ENCODE results near the gene ENO3.

The ENO3 gene

GRCh38 chr17:4950075-4950745, 709 bp upstream of the ENO3 start:
- Histone ChIP-seq H3K9me2 (replicated peaks; ENCODE audit: control insufficient read depth, low read length) (no peaks in the 10 kb centered on the region), H3K79me2 (ENCODE audit: control insufficient read depth, low read length) (peaks cover 42% of the 10 kb centered on the region), H3K4me3 (ENCODE audit: low read length) (peak overlapping the region; percentile 93), H3K27ac (ENCODE audit: low read depth, low read length) (peak overlapping the region; percentile 99), H4K20me1 (ENCODE audit: control insufficient read depth, insufficient read depth, low read depth, low read length) (peaks cover 12% of the 10 kb centered on the region; the same call in 1 of the 2 replicates), H3K36me3 (ENCODE audit: control insufficient read depth, low read length) (peaks cover 33% of the 10 kb centered on the region), H3K4me2 (ENCODE audit: low read length) (peak overlapping the region; percentile 94), H3F3A (ENCODE audit: control insufficient read depth, insufficient read depth) (peaks cover 30% of the 10 kb centered on the region), H3K9me3 (ENCODE audit: control insufficient read depth, insufficient read depth, low read length) (no peaks in the 10 kb centered on the region), H3K27me3 (ENCODE audit: control insufficient read depth, low read length) (no peaks in the 10 kb centered on the region), H3K4me1 (ENCODE audit: control insufficient read depth, low read length) (peaks cover 39% of the 10 kb centered on the region)
- TF ChIP-seq CTCF (IDR thresholded peaks at IDR 0.05; ENCODE audit: low read depth, low read length, poor library complexity, severe bottlenecking) (no peak), EZH2phosphoT487 (IDR thresholded peaks at IDR 0.05; ENCODE audit: borderline replicate concordance, low read length) (no peak)

GRCh38 chr17:4951486-4951885, 567 bp downstream of the ENO3 start:
- Histone ChIP-seq H3K36me3 (ENCODE audit: control insufficient read depth, low read length) (peaks cover 20% of the 10 kb centered on the region), H4K20me1 (ENCODE audit: control insufficient read depth, insufficient read depth, low read depth, low read length) (peaks cover 4% of the 10 kb centered on the region; the same call in 1 of the 2 replicates), H3K4me2 (ENCODE audit: low read length) (peak overlapping the region; percentile 94), H3K9me3 (ENCODE audit: control insufficient read depth, insufficient read depth, low read length) (no peaks in the 10 kb centered on the region), H3K9me2 (replicated peaks; ENCODE audit: control insufficient read depth, low read length) (no peaks in the 10 kb centered on the region), H3K27me3 (ENCODE audit: control insufficient read depth, low read length) (no peaks in the 10 kb centered on the region), H3K4me1 (ENCODE audit: control insufficient read depth, low read length) (peaks cover 26% of the 10 kb centered on the region), H3K79me2 (ENCODE audit: control insufficient read depth, low read length) (peaks cover 30% of the 10 kb centered on the region), H3K27ac (ENCODE audit: low read depth, low read length) (no peak overlapping the region), H3F3A (ENCODE audit: control insufficient read depth, insufficient read depth) (peaks cover 18% of the 10 kb centered on the region), H3K4me3 (ENCODE audit: low read length) (peak overlapping the region; percentile 93)
- TF ChIP-seq EZH2phosphoT487 (IDR thresholded peaks at IDR 0.05; ENCODE audit: borderline replicate concordance, low read length): no peak
- no peak for TF ChIP-seq CTCF (IDR thresholded peaks at IDR 0.05; ENCODE audit: low read depth, low read length, poor library complexity, severe bottlenecking)

GRCh38 chr17:4953451-4953961, 2.6 kb downstream of the ENO3 start:
- Histone ChIP-seq H3F3A (ENCODE audit: control insufficient read depth, insufficient read depth) (peaks cover 12% of the 10 kb centered on the region), H3K36me3 (ENCODE audit: control insufficient read depth, low read length) (peaks cover 2% of the 10 kb centered on the region), H3K4me2 (ENCODE audit: low read length) (no peak overlapping the region), H3K27ac (ENCODE audit: low read depth, low read length) (no peak overlapping the region), H3K27me3 (ENCODE audit: control insufficient read depth, low read length) (no peaks in the 10 kb centered on the region), H3K9me2 (replicated peaks; ENCODE audit: control insufficient read depth, low read length) (no peaks in the 10 kb centered on the region), H4K20me1 (ENCODE audit: control insufficient read depth, insufficient read depth, low read depth, low read length) (no peaks in the 10 kb centered on the region), H3K4me3 (ENCODE audit: low read length) (no peak overlapping the region), H3K4me1 (ENCODE audit: control insufficient read depth, low read length) (peaks cover 22% of the 10 kb centered on the region), H3K9me3 (ENCODE audit: control insufficient read depth, insufficient read depth, low read length) (no peaks in the 10 kb centered on the region), H3K79me2 (ENCODE audit: control insufficient read depth, low read length) (peaks cover 10% of the 10 kb centered on the region)
- TF ChIP-seq CTCF (IDR thresholded peaks at IDR 0.05; ENCODE audit: low read depth, low read length, poor library complexity, severe bottlenecking) (no peak), EZH2phosphoT487 (IDR thresholded peaks at IDR 0.05; ENCODE audit: borderline replicate concordance, low read length) (no peak)
